Endothelial cell of umbilical vein (primary cell): Measurements from ENCODE around the gene KCNJ5. TPM values are rescaled to one million over a fixed set of nuclear protein-coding genes. Genes with fewer than 3 reads are reported as not detected.

Experiments
- BruUV-seq: library from RNA; stranded (reverse); fragments of 400-500 nt; replicated peaks from 2 replicates; lab custom pipeline; 2021; lab: Mats Ljungman, UMichigan
- CTCF ChIA-PET: fragments of 300-600, 350-600 bp; sonication (Branson Sonifier 250); formaldehyde crosslinking; loops from one replicate; lab custom pipeline; 2021; ENCODE audit warnings: antibody characterized with exemption, inconsistent platforms; lab: Charles Lee
- POLR2A ChIA-PET: fragments of 300-600, 350-600 bp; sonication (Branson Sonifier 250); formaldehyde crosslinking; loops from one replicate; lab custom pipeline; 2021; ENCODE audit warnings: antibody characterized with exemption, inconsistent platforms; lab: Charles Lee
- DNase-seq: peaks from one replicate; pipeline ENCODE4 v3.0.0-alpha.2; 2011; ENCODE audit warnings: low read depth, low spot score
- FAIRE-seq: peaks from 2 replicates; lab custom pipeline; 2011; peaks lifted over from hg19 to GRCh38; lab: Jason Lieb, UNC
- H2AFZ ChIP-seq: 2 replicates; pipeline ENCODE4 v1.6.0; 2012; ENCODE audit warnings: low read depth, low read length, control low read depth, inconsistent platforms
- H3K27ac ChIP-seq: 2 replicates; pipeline ENCODE4 v1.5.1; 2011; ENCODE audit warnings: low read depth, mild to moderate bottlenecking, control low read depth, low read length, moderate library complexity; ENCODE audit not compliant: insufficient read depth
- H3K27me3 ChIP-seq, 2 experiments: 2 replicates each; pipeline versions ENCODE4 v1.6.0 to v1.6.1; 2011; ENCODE audit warnings: low read length in 2 of 2, mixed read lengths in 1 of 2; ENCODE audit not compliant: control insufficient read depth in 2 of 2, insufficient read depth in 2 of 2
- H3K36me3 ChIP-seq, 2 experiments: 2 replicates in 1 of 2; 3 replicates in 1 of 2; pipeline ENCODE4 v1.5.1; 2011; ENCODE audit warnings: low read length in 2 of 2, mild to moderate bottlenecking in 1 of 2, moderate library complexity in 1 of 2; ENCODE audit not compliant: control insufficient read depth in 2 of 2, insufficient read depth in 2 of 2; ENCODE audit errors: extremely low read depth in 1 of 2
- H3K4me1 ChIP-seq: 3 replicates; pipeline ENCODE4 v1.5.1; 2011; ENCODE audit warnings: mild to moderate bottlenecking, low read length; ENCODE audit not compliant: control insufficient read depth, insufficient read depth; ENCODE audit errors: extremely low read depth
- H3K4me2 ChIP-seq: 2 replicates; pipeline ENCODE4 v1.6.1; 2011; ENCODE audit warnings: low read length, control low read depth, mixed read lengths; ENCODE audit not compliant: insufficient read depth
- H3K4me3 ChIP-seq, 3 experiments: fragments of 200-600 bp in 1 of 3; sonication (generic), shearing (Covaris generic) in 1 of 3; replicated peaks in 1 of 3; 2 replicates each; pipeline ENCODE4 v1.5.1; 2011 to 2016; ENCODE audit warnings: control low read depth in 3 of 3, low read length in 3 of 3, mild to moderate bottlenecking in 2 of 3, inconsistent platforms in 1 of 3, low read depth in 1 of 3, moderate library complexity in 1 of 3; ENCODE audit not compliant: insufficient read depth in 1 of 3
- H3K79me2 ChIP-seq: 2 replicates; pipeline ENCODE4 v1.6.0; 2012; ENCODE audit warnings: low read length, inconsistent platforms; ENCODE audit not compliant: control insufficient read depth, insufficient read depth
- H3K9ac ChIP-seq: replicated peaks from 2 replicates; pipeline ENCODE3; 2011; ENCODE audit warnings: low read length, control low read depth; ENCODE audit not compliant: insufficient read depth; ENCODE audit errors: extremely low read depth
- H3K9me1 ChIP-seq: replicated peaks from 3 replicates; pipeline ENCODE4 v1.6.0; 2011; ENCODE audit warnings: mild to moderate bottlenecking, low read length; ENCODE audit not compliant: control insufficient read depth, insufficient read depth; ENCODE audit errors: extremely low read depth
- H3K9me3 ChIP-seq: replicated peaks from 2 replicates; pipeline ENCODE4 v1.5.1; 2012; ENCODE audit warnings: low read length, inconsistent platforms; ENCODE audit not compliant: control insufficient read depth, insufficient read depth
- H4K20me1 ChIP-seq: replicated peaks from 2 replicates; pipeline ENCODE3; 2011; ENCODE audit warnings: mild to moderate bottlenecking, low read length; ENCODE audit not compliant: control insufficient read depth, insufficient read depth; ENCODE audit errors: extremely low read depth
- CTCF ChIP-seq, 2 donors: IDR thresholded peaks; 1 replicate in 1 of 2; 2 replicates in 1 of 2; pipeline ENCODE4 v1.5.1; 2011; ENCODE audit warnings: low read length in 2 of 2, mild to moderate bottlenecking in 2 of 2, moderate library complexity in 2 of 2, control low read depth in 1 of 2, inconsistent platforms in 1 of 2, low read depth in 1 of 2; ENCODE audit not compliant: insufficient read depth in 1 of 2; ENCODE audit errors: extremely low read depth in 1 of 2
- EZH2 ChIP-seq: IDR thresholded peaks from 2 replicates; pipeline ENCODE4 v1.6.1; 2012; ENCODE audit warnings: borderline replicate concordance, low read depth, mild to moderate bottlenecking, moderate library complexity, low read length, inconsistent platforms; ENCODE audit not compliant: severe bottlenecking
- GATA2 ChIP-seq: IDR thresholded peaks from 2 replicates; pipeline ENCODE4 v1.7.0; 2011; ENCODE audit warnings: low read depth, mild to moderate bottlenecking, moderate library complexity, mixed read lengths, low read length; ENCODE audit not compliant: insufficient read length, insufficient read depth
- JUN ChIP-seq: IDR thresholded peaks from 2 replicates; pipeline ENCODE4 v1.6.1; 2011; ENCODE audit warnings: borderline replicate concordance, low read depth; ENCODE audit not compliant: insufficient read length, insufficient read depth
- MAX ChIP-seq: IDR thresholded peaks from 2 replicates; pipeline ENCODE4 v1.6.1; 2011; ENCODE audit not compliant: insufficient read depth, insufficient read length
- POLR2A ChIP-seq: IDR thresholded peaks from 2 replicates; pipeline ENCODE4 v1.6.1; 2012; ENCODE audit warnings: low read depth, mild to moderate bottlenecking, control low read depth, low read length
- POLR2AphosphoS5 ChIP-seq: IDR thresholded peaks from 2 replicates; pipeline ENCODE4 v1.6.1; 2012; ENCODE audit warnings: low read depth, mild to moderate bottlenecking, control low read depth, low read length, moderate library complexity; ENCODE audit not compliant: insufficient read depth
- dilution Hi-C: fragments of 300-500 bp; cut with MboI; formaldehyde crosslinking; loops from one replicate; pipeline ENCODE4 v1.15.0; 2019; ENCODE audit warnings: low sequenced_read_pairs; ENCODE audit not compliant: extremely low pct_ligation_motif_present
- intact Hi-C: fragments of 100-400 bp; cut with micrococcal nuclease; formaldehyde crosslinking; loops from one replicate; pipeline ENCODE4 v1.10.0; 2022
- polyA plus RNA-seq, 4 experiments: library from polyadenylated mRNA; depleted of rRNA in 3 of 4; stranded (reverse) in 3 of 4; unstranded in 1 of 4; fragments of >200 nt; gene quantifications; 2 replicates each; pipeline versions ENCODE4 v1.2.1 to v1.2.3, GENCODE V29; 2011 to 2012; ENCODE audit warnings: missing spikeins in 1 of 4
- total RNA-seq: library from RNA; stranded (reverse); gene quantifications from 2 replicates; pipeline ENCODE4 v1.2.3, GENCODE V29; 2021

Gene KCNJ5
- total and polyA plus RNA-seq, 2 donors (not counting 3 experiments of a cell fraction or from before 2014, with no cell fraction given): 0.13 TPM; not detected in 1

DNA sequence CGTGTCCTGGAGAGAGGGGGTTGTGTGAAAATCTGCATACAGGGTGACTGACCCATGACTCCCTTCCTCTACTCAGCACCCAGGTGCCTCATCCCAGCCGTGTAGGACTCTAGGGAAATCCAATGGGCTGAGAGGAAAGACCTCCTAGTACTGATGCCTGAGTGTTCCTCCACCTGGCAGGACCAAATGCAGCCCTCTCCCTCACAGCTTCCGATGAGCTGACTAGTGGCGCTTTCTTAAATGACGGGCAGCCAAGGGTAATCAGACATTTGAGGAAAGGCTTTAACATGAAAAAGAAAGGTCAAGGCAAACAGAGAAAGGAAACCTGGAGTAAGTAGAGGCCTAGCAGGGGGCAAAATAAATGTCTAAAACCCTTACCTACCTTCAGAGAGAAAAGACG, 19.1 kb upstream of the KCNJ5 start:
- DNase-seq (no peak), FAIRE-seq (no peak)
- CTCF ChIA-PET: interaction anchor here (1.2 kb wide), 1 partner anchor 13 kb away, joined by 6 read pairs; no protein-coding TSS in a partner anchor
- H3K36me3 ChIP-seq: no peaks in the 10 kb centered on the region
- dilution Hi-C loops (no loop called here), intact Hi-C loops (no loop called here)
- no peaks in the 10 kb centered on the region for H4K20me1 ChIP-seq
- TF ChIP-seq GATA2: no peak
- no peak for TF ChIP-seq CTCF (IDR thresholded peaks at IDR 0.05; ENCODE audit: extremely low read depth in 1 of 2, insufficient read depth in 1 of 2, low read depth in 1 of 2, low read length in 2 of 2)
- no peak for TF ChIP-seq JUN
- H3K27me3 ChIP-seq: peaks cover 21 to 38% of the 10 kb centered on the region in 2 experiments
- no peak overlapping the region for H2AFZ ChIP-seq
- H3K4me2 ChIP-seq: no peak overlapping the region
- H3K9me3 ChIP-seq: no peaks in the 10 kb centered on the region
- no TSS peak for BruUV-seq
- H3K4me3 ChIP-seq: no peak overlapping the region
- H3K27ac ChIP-seq: no peak overlapping the region
- H3K4me1 ChIP-seq: no peaks in the 10 kb centered on the region
- no peak overlapping the region for H3K9ac ChIP-seq
- POLR2A ChIA-PET: no interaction called here
- H3K9me1 ChIP-seq: no peaks in the 10 kb centered on the region
- no peaks in the 10 kb centered on the region for H3K79me2 ChIP-seq

GRCh38 chr11:128872594-128872993, 18.6 kb upstream of the KCNJ5 start:
- H3K79me2 ChIP-seq: no peaks in the 10 kb centered on the region
- dilution Hi-C loops: no loop called here
- TF ChIP-seq CTCF (IDR thresholded peaks at IDR 0.05; ENCODE audit: extremely low read depth in 1 of 2, insufficient read depth in 1 of 2, low read depth in 1 of 2, low read length in 2 of 2) (no peak), POLR2AphosphoS5 (no peak), POLR2A (no peak), EZH2 (no peak), MAX (no peak), GATA2 (no peak)
- H4K20me1 ChIP-seq: no peaks in the 10 kb centered on the region
- H3K4me2 ChIP-seq: no peak overlapping the region
- no peaks in the 10 kb centered on the region for H3K9me1 ChIP-seq
- no peak overlapping the region for H3K27ac ChIP-seq
- H3K27me3 ChIP-seq: peaks cover 23 to 38% of the 10 kb centered on the region in 2 experiments
- no peaks in the 10 kb centered on the region for H3K36me3 ChIP-seq
- FAIRE-seq (no peak), DNase-seq (no peak)
- H3K4me3 ChIP-seq: no peak overlapping the region
- H3K9me3 ChIP-seq: no peaks in the 10 kb centered on the region
- POLR2A ChIA-PET: no interaction called here
- BruUV-seq: no TSS peak
- H3K9ac ChIP-seq: no peak overlapping the region
- CTCF ChIA-PET: interaction anchor here (1.2 kb wide), 1 partner anchor 13 kb away, joined by 6 read pairs; no protein-coding TSS in a partner anchor
- H2AFZ ChIP-seq: no peak overlapping the region
- no peaks in the 10 kb centered on the region for H3K4me1 ChIP-seq
- intact Hi-C loops: no loop called here
